Fibroblast of mammary gland (primary cell): ENCODE results near the gene ISM2.

Experiments
- DNase-seq: peaks from one replicate; pipeline ENCODE4 v3.0.0-alpha.2; 2010; ENCODE audit warnings: low read depth
- H3K4me3 ChIP-seq: 2 replicates; pipeline ENCODE4 v1.5.1; 2011; ENCODE audit warnings: low read depth, mild to moderate bottlenecking, low read length, moderate library complexity; ENCODE audit not compliant: control insufficient read depth
- TF ChIP-seq, protein P1 (sequence below): conservative IDR thresholded peaks from 2 replicates; pipeline ENCODE4 v1.5.1; 2011; ENCODE audit warnings: low read depth, low read length, inconsistent platforms; ENCODE audit not compliant: control insufficient read depth, insufficient read depth

Gene ISM2

DNA sequence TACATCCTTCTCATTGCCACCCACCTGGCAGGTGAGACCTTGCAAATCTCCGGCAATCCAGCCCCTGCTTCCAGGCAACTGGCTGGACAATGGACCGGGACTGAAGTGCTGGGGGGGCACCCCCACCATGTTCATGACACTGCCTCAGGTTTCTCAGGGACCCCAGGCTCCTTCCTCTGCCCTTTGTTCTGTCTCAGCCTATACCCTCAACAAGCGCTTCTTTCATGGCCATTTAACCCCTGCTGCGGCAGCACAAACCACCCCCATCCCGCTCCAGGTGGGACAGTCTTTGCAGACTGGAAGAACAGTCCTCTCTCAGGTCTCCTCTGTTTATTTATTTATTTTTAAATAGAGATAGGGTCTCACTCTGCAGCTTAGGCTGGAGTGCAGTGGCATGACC is 7.6 kb downstream of the ISM2 start:
- no peak overlapping the region for H3K4me3 ChIP-seq
- no peak for DNase-seq
- TF ChIP-seq, protein P1, sequence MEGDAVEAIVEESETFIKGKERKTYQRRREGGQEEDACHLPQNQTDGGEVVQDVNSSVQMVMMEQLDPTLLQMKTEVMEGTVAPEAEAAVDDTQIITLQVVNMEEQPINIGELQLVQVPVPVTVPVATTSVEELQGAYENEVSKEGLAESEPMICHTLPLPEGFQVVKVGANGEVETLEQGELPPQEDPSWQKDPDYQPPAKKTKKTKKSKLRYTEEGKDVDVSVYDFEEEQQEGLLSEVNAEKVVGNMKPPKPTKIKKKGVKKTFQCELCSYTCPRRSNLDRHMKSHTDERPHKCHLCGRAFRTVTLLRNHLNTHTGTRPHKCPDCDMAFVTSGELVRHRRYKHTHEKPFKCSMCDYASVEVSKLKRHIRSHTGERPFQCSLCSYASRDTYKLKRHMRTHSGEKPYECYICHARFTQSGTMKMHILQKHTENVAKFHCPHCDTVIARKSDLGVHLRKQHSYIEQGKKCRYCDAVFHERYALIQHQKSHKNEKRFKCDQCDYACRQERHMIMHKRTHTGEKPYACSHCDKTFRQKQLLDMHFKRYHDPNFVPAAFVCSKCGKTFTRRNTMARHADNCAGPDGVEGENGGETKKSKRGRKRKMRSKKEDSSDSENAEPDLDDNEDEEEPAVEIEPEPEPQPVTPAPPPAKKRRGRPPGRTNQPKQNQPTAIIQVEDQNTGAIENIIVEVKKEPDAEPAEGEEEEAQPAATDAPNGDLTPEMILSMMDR: no peak

GRCh38 chr14:77490347-77490986 is 8.1 kb downstream of the ISM2 start:
- no peak for DNase-seq
- TF ChIP-seq, protein P1: no peak
- H3K4me3 ChIP-seq: no peak overlapping the region

GRCh38 chr14:77489041-77489440 is 9.6 kb downstream of the ISM2 start:
- TF ChIP-seq, protein P1: no peak
- no peak overlapping the region for H3K4me3 ChIP-seq
- no peak for DNase-seq

DNA sequence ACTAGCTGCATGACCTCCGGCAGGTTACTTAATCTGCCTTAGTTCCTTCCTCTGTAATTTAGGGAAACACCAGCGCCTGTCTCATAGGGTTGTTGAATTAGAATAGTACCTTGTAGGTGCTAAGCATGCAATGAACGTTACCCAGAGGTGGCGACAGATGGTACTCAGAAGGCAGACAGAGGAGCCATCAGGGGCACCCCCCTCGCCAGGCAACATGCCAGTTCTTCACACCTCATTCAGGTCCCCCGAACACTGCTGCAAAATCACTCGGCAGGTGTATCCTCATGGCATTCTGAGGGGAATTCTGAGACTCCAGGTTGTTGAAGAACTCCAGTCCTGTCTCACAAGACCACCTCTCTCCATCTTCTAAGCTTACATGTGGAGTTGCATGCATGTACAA is 10.1 kb downstream of the ISM2 start:
- no peak overlapping the region for H3K4me3 ChIP-seq
- TF ChIP-seq, protein P1: no peak
- DNase-seq: no peak

DNA sequence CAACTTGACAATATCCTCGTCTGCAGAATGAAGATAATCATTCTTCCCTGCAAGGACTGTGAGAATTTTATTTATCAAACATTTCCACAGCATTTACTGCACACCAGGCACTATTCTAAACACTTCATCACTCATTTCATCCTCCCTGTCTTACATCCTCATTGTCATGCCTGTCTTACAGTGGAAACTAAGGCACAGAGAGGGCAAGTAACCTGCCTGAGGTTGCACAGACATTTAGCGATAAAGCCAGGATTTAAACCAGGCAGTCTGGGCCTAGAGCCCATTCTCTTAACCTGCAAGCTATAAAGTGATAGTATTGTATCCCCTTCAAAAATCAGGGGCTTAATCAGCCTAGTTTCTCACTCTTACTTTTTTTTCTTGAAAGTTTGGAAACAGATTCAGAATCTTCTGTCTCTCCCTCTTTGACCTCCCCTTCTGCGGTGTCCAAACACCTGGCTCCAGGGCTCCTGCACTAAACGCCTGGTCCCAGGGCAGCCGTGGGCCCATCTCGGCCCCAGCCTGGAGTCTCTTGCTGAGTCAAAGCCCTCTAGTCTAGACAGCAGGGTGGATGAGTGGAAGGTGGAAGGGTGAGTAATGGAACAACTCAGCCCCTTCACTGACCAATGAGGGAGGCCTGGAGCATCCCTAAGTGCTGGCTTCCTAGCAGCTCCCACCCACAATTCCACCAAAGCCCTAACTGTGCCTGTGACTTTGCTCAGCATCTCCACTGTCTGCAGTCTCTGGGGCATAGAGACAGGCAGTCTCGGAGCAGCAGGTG is 12.5 kb downstream of the ISM2 start:
- no peak overlapping the region for H3K4me3 ChIP-seq
- DNase-seq: peak; percentile 82
- TF ChIP-seq, protein P1: no peak

DNA sequence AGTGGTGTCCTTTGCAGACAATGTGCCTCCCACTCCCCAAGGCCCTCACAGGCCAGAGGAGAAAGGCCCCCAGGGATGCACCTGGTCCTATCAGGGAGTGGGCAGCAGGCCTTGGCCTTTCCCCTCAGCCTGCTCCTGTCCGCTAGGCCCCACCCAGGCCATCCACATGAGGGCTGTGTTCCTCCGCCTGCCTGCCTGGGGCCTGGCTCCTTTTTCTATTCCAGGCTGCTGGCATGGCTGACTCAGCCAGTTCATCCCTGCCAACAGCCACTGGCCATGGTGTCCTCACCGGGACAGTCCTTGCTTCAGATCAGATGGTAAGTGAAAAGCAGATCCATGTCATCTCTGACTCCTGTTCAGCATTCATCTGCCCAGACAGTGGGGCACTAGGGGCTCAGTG is 13.4 kb downstream of the ISM2 start:
- H3K4me3 ChIP-seq: no peak overlapping the region
- DNase-seq: no peak
- TF ChIP-seq, protein P1: no peak
